ENCODE measurements around the gene MAGI1.

The MAGI1 gene

GRCh38 chr3:65788461-65788860, 250.3 kb downstream of the MAGI1 start:
- TF ChIP-seq ZNF565 (CRISPR knock-in tag; conservative IDR thresholded peaks at IDR 0.05; ENCODE audit: low read depth) (no peak), CSRNP3 (CRISPR knock-in tag; IDR thresholded peaks at IDR 0.05) (no peak), TCF4 (CRISPR knock-in tag; IDR thresholded peaks at IDR 0.05; ENCODE audit: borderline replicate concordance) (no peak), TSHZ2 (CRISPR knock-in tag; IDR thresholded peaks at IDR 0.05) (no peak), OSR1 (CRISPR knock-in tag; IDR thresholded peaks at IDR 0.05) (no peak), RARB (CRISPR knock-in tag; IDR thresholded peaks at IDR 0.05) (no peak), CREB5 (CRISPR knock-in tag; IDR thresholded peaks at IDR 0.05; ENCODE audit: low read depth) (no peak), GLIS3 (CRISPR knock-in tag; IDR thresholded peaks at IDR 0.05) (no peak), ESRRG (CRISPR knock-in tag; IDR thresholded peaks at IDR 0.05) (no peak), ZNF8 (CRISPR knock-in tag; IDR thresholded peaks at IDR 0.05) (no peak), ZC3H10 (CRISPR knock-in tag; IDR thresholded peaks at IDR 0.05) (no peak), PATZ1 (CRISPR knock-in tag; IDR thresholded peaks at IDR 0.05; ENCODE audit: borderline replicate concordance) (no peak), TOX (CRISPR knock-in tag; IDR thresholded peaks at IDR 0.05; ENCODE audit: borderline replicate concordance) (no peak), ARNTL (CRISPR knock-in tag; IDR thresholded peaks at IDR 0.05; ENCODE audit: borderline replicate concordance, low read depth) (no peak), ISL1 (CRISPR knock-in tag; IDR thresholded peaks at IDR 0.05) (no peak), POU6F1 (CRISPR knock-in tag; IDR thresholded peaks at IDR 0.05; ENCODE audit: borderline replicate concordance, low read depth) (no peak)
- ATAC-seq: no peak

- no peak for TF ChIP-seq TSHZ2 (CRISPR knock-in tag; IDR thresholded peaks at IDR 0.05)
- no peak for TF ChIP-seq BACH2 (CRISPR knock-in tag; IDR thresholded peaks at IDR 0.05; ENCODE audit: borderline replicate concordance)
- no peak for TF ChIP-seq ZFP30 (CRISPR knock-in tag; IDR thresholded peaks at IDR 0.05)
- TF ChIP-seq PPARA (CRISPR knock-in tag; IDR thresholded peaks at IDR 0.05; ENCODE audit: borderline replicate concordance): no peak
- no peak for TF ChIP-seq ESRRG (CRISPR knock-in tag; IDR thresholded peaks at IDR 0.05)
- no peak for TF ChIP-seq OSR1 (CRISPR knock-in tag; IDR thresholded peaks at IDR 0.05)
- no peak for TF ChIP-seq PATZ1 (CRISPR knock-in tag; IDR thresholded peaks at IDR 0.05; ENCODE audit: borderline replicate concordance)
- no peak for TF ChIP-seq CSDC2 (CRISPR knock-in tag; IDR thresholded peaks at IDR 0.05)
- TF ChIP-seq GLIS3 (CRISPR knock-in tag; IDR thresholded peaks at IDR 0.05): no peak
- TF ChIP-seq RARB (CRISPR knock-in tag; IDR thresholded peaks at IDR 0.05): no peak
- no peak for TF ChIP-seq SNAI2 (CRISPR knock-in tag; IDR thresholded peaks at IDR 0.05)
- TF ChIP-seq TCF4 (CRISPR knock-in tag; IDR thresholded peaks at IDR 0.05; ENCODE audit: borderline replicate concordance): no peak
- no peak for TF ChIP-seq CSRNP3 (CRISPR knock-in tag; IDR thresholded peaks at IDR 0.05)
- TF ChIP-seq ARNTL (CRISPR knock-in tag; IDR thresholded peaks at IDR 0.05; ENCODE audit: borderline replicate concordance, low read depth): no peak
- no peak for ATAC-seq
Observed at GRCh38 chr3:65787827-65788226, 250.9 kb downstream of the MAGI1 start.
